A673 (cell line): Measurements from ENCODE around the gene VAV3.

Source experiments
- CTCF ChIP-seq: fragments of 300-800, 200-600 bp; sonication (generic); conservative IDR thresholded peaks from 2 replicates; pipeline ENCODE4 v1.5.1; 2017; ENCODE audit warnings: low read depth, mild to moderate bottlenecking, antibody characterized with exemption, low read length, moderate library complexity, mixed read lengths
- EZH2 ChIP-seq: fragments of 200-600 bp; sonication (generic); IDR thresholded peaks from 2 replicates; pipeline ENCODE4 v1.6.1; 2017; ENCODE audit warnings: borderline replicate concordance, low read depth, mild to moderate bottlenecking, mixed read lengths, antibody characterized with exemption, low read length; ENCODE audit not compliant: poor library complexity, severe bottlenecking

- TF ChIP-seq CTCF (no peak), EZH2 (no peak)
Measured at GRCh38 chr1:108000620-108001111, 35.7 kb upstream of the VAV3 start.
